ENCODE measurements around the gene LDLRAD4. TPM values are rescaled to one million over a fixed set of nuclear protein-coding genes. Genes with fewer than 3 reads are reported as not detected.

Gene LDLRAD4
- total RNA-seq, 4 donors from 2014 or later = 20.4 to 40.4 (median 35.3) TPM

- WGBS = 75% methylated on average over 11 of the region's 11 CpGs
- intact Hi-C loops (cut with DNase I) = no loop called here
- no peak overlapping the region for H3K27ac ChIP-seq (replicated peaks in 1 of 4)
Observed at GRCh38 chr18:13280070-13280795, 61.7 kb downstream of the LDLRAD4 start.

GRCh38 chr18:13281406-13281805 is 62.8 kb downstream of the LDLRAD4 start:
- no peaks in the 10 kb centered on the region for H3K27me3 ChIP-seq
- 94% methylated on average over 1 of the region's 2 CpGs for WGBS
- H3K9me3 ChIP-seq = no peaks in the 10 kb centered on the region
- intact Hi-C loops (cut with DNase I) = no loop called here
- H3K4me3 ChIP-seq = no peak overlapping the region
- no peak overlapping the region for H3K27ac ChIP-seq (replicated peaks in 1 of 4)
- H3K4me1 ChIP-seq = peaks cover 27 to 55% (median 46%) of the 10 kb centered on the region in 4 donors
- H3K36me3 ChIP-seq = peaks cover 0 to 21% (median 6%) of the 10 kb centered on the region in 4 donors
- no peak for DNase-seq (ENCODE audit: extremely low spot score)
- TF ChIP-seq POLR2A (IDR thresholded peaks at IDR 0.05; ENCODE audit: low read depth) (no peak), CTCF (IDR thresholded peaks at IDR 0.05) (no peak), EP300 (IDR thresholded peaks at IDR 0.05) (no peak), POLR2AphosphoS5 (IDR thresholded peaks at IDR 0.05) (no peak)

More at GRCh38 chr18:13280070-13280795, 61.7 kb downstream of the LDLRAD4 start:
- no peak for DNase-seq (ENCODE audit: extremely low spot score)
- no peaks in the 10 kb centered on the region for H3K27me3 ChIP-seq
- H3K4me3 ChIP-seq = no peak overlapping the region
- peaks cover 31 to 50% (median 45%) of the 10 kb centered on the region in 4 donors for H3K4me1 ChIP-seq
- no peaks in the 10 kb centered on the region for H3K9me3 ChIP-seq
- peaks cover 0 to 21% (median 6%) of the 10 kb centered on the region in 4 donors for H3K36me3 ChIP-seq
- TF ChIP-seq POLR2AphosphoS5 (IDR thresholded peaks at IDR 0.05) (no peak), CTCF (IDR thresholded peaks at IDR 0.05) (no peak), POLR2A (IDR thresholded peaks at IDR 0.05; ENCODE audit: low read depth) (no peak), EP300 (IDR thresholded peaks at IDR 0.05) (no peak)

GRCh38 chr18:13283746-13284145 is 65.2 kb downstream of the LDLRAD4 start:
- Histone ChIP-seq H3K4me1 (peaks cover 15 to 51% (median 36%) of the 10 kb centered on the region in 4 donors), H3K9me3 (no peaks in the 10 kb centered on the region), H3K36me3 (peaks cover 0 to 13% (median 5%) of the 10 kb centered on the region in 4 donors), H3K27ac (replicated peaks in 1 of 4) (peak overlapping the region; percentile 13 to 50 (median 45)), H3K27me3 (no peaks in the 10 kb centered on the region), H3K4me3 (peak overlapping the region in 2 of 4 donors; percentile 28 to 31)
- TF ChIP-seq CTCF (IDR thresholded peaks at IDR 0.05) (no peak), POLR2AphosphoS5 (IDR thresholded peaks at IDR 0.05) (no peak), POLR2A (IDR thresholded peaks at IDR 0.05; ENCODE audit: low read depth) (no peak), EP300 (IDR thresholded peaks at IDR 0.05) (no peak)
- no peak for DNase-seq (ENCODE audit: extremely low spot score)
- WGBS = 84% methylated on average over 7 of the region's 7 CpGs
- intact Hi-C loops (cut with DNase I) = no loop called here

GRCh38 chr18:13284330-13285027 is 65.9 kb downstream of the LDLRAD4 start:
- peak overlapping the region; percentile 13 to 31 (median 27) for H3K4me3 ChIP-seq

More at GRCh38 chr18:13284330-13285027, 65.9 kb downstream of the LDLRAD4 start:
- TF ChIP-seq POLR2A (IDR thresholded peaks at IDR 0.05; ENCODE audit: low read depth) = no peak
- TF ChIP-seq POLR2AphosphoS5 (IDR thresholded peaks at IDR 0.05) = no peak
- no peak for TF ChIP-seq EP300 (IDR thresholded peaks at IDR 0.05)
- TF ChIP-seq CTCF (IDR thresholded peaks at IDR 0.05) = no peak
- intact Hi-C loops (cut with DNase I) = no loop called here
- no peak for DNase-seq (ENCODE audit: extremely low spot score)
- 62% methylated on average over 22 of the region's 22 CpGs for WGBS
- H3K36me3 ChIP-seq = peaks cover 0 to 8% (median 3%) of the 10 kb centered on the region in 4 donors
- H3K27ac ChIP-seq (replicated peaks in 1 of 4) = peak overlapping the region; percentile 13 to 50 (median 45)
- no peaks in the 10 kb centered on the region for H3K27me3 ChIP-seq
- no peaks in the 10 kb centered on the region for H3K9me3 ChIP-seq
- H3K4me1 ChIP-seq = peaks cover 15 to 58% (median 42%) of the 10 kb centered on the region in 4 donors
